Stomach (tissue), 4 donors: ENCODE measurements around the gene EXOC1L.

Experiments used
- CTCF ChIP-seq, 7 experiments: fragments of 450-650 bp in 4 of 7; fragments of 200-600 bp in 3 of 7; sonication (generic) in 3 of 7; IDR thresholded peaks; one replicate each; pipeline ENCODE4 v1.5.1; 2016 to 2019; ENCODE audit warnings: antibody characterized with exemption in 7 of 7, control low read depth in 2 of 7, mild to moderate bottlenecking in 1 of 7
- POLR2A ChIP-seq, 4 donors: fragments of 450-650 bp; IDR thresholded peaks; one replicate each; pipeline ENCODE4 v1.6.1; 2016; ENCODE audit warnings: antibody characterized with exemption in 4 of 4, control low read depth in 2 of 4, mild to moderate bottlenecking in 1 of 4, moderate library complexity in 1 of 4
- POLR2AphosphoS5 ChIP-seq, 3 donors: sonication (generic); formaldehyde crosslinking; IDR thresholded peaks; one replicate each; pipeline ENCODE4 v1.6.1; 2016; ENCODE audit warnings: antibody characterized with exemption in 3 of 3

GRCh38 chr4:55822329-55822728, 2.7 kb downstream of the EXOC1L start:
- TF ChIP-seq CTCF (IDR thresholded peaks at IDR 0.05): no peak
- TF ChIP-seq POLR2AphosphoS5 (IDR thresholded peaks at IDR 0.05): no peak
- TF ChIP-seq POLR2A (IDR thresholded peaks at IDR 0.05): no peak
